GM21528 (cell line): ENCODE data around the gene OLA1.

Experiments
- ATAC-seq: cut with Tn5 transposase; IDR thresholded peaks from one replicate; pipeline ENCODE4 v1.9.1; 2021; ENCODE audit warnings: mild to moderate bottlenecking, moderate library complexity; ENCODE audit not compliant: unreplicated experiment, low FRiP score

The OLA1 gene

GRCh38 chr2:174125090-174125489 lies 123.2 kb downstream of the OLA1 start:
- no peak for ATAC-seq

- no peak for ATAC-seq
Measured at GRCh38 chr2:174124181-174124580, 124.2 kb downstream of the OLA1 start.

- no peak for ATAC-seq
Measured at GRCh38 chr2:174122185-174122584, 126.1 kb downstream of the OLA1 start.

- ATAC-seq = no peak
Measured at GRCh38 chr2:174121612-174122011, 126.7 kb downstream of the OLA1 start.

- ATAC-seq = no peak
Measured at GRCh38 chr2:174121175-174121574, 127.2 kb downstream of the OLA1 start.

GRCh38 chr2:174120346-174120745 lies 128.0 kb downstream of the OLA1 start:
- ATAC-seq = no peak

GRCh38 chr2:174117951-174118930 lies 130.1 kb downstream of the OLA1 start:
- no peak for ATAC-seq

GRCh38 chr2:174112073-174112472 lies 136.3 kb downstream of the OLA1 start:
- no peak for ATAC-seq

GRCh38 chr2:174108579-174108978 lies 139.8 kb downstream of the OLA1 start:
- ATAC-seq = no peak

- ATAC-seq = no peak
Measured at GRCh38 chr2:174106736-174107135, 141.6 kb downstream of the OLA1 start.

GRCh38 chr2:174094542-174094941 lies 153.8 kb downstream of the OLA1 start:
- no peak for ATAC-seq

- no peak for ATAC-seq
Measured at GRCh38 chr2:174090476-174090875, 157.9 kb downstream of the OLA1 start.

GRCh38 chr2:174088706-174089460 lies 159.4 kb downstream of the OLA1 start:
- no peak for ATAC-seq

- ATAC-seq = no peak
Measured at GRCh38 chr2:174086708-174087107, 161.6 kb downstream of the OLA1 start.

GRCh38 chr2:174085781-174086180 lies 162.6 kb downstream of the OLA1 start:
- no peak for ATAC-seq

GRCh38 chr2:174083843-174084458 lies 164.4 kb downstream of the OLA1 start:
- ATAC-seq = no peak

GRCh38 chr2:174080672-174081121 lies 167.6 kb downstream of the OLA1 start:
- no peak for ATAC-seq

- no peak for ATAC-seq
Measured at GRCh38 chr2:174078275-174078674, 170.1 kb downstream of the OLA1 start.

- no peak for ATAC-seq
Measured at GRCh38 chr2:174076975-174077374, 171.4 kb downstream of the OLA1 start.

- no peak for ATAC-seq
Measured at GRCh38 chr2:174076040-174076439, 172.3 kb downstream of the OLA1 start.

- ATAC-seq = no peak
Measured at GRCh38 chr2:174074831-174075230, 173.5 kb downstream of the OLA1 start.
